SJSA1 (cell line): ENCODE measurements around the gene OSBPL10. TPM values are rescaled to one million over a fixed set of nuclear protein-coding genes. Genes with fewer than 3 reads are reported as not detected.

ENCODE experiments used
- DNase-seq, 2 experiments: peaks; one replicate each; pipeline ENCODE4 v3.0.0-alpha.2; 2015 to 2020; ENCODE audit warnings: low spot score in 2 of 2, low read depth in 1 of 2
- H3K27ac ChIP-seq: fragments of 250-450 bp; sonication (Bioruptor Pico); 2 replicates; pipeline ENCODE4 v1.5.1; 2020; ENCODE audit warnings: mild to moderate bottlenecking, moderate library complexity
- H3K27me3 ChIP-seq: fragments of 250-450 bp; sonication (Bioruptor Pico); replicated peaks from 2 replicates; pipeline ENCODE4 v1.5.1; 2020; ENCODE audit warnings: mild to moderate bottlenecking, moderate library complexity
- H3K36me3 ChIP-seq: fragments of 250-450 bp; sonication (Bioruptor Pico); 2 replicates; pipeline ENCODE4 v1.5.1; 2020; ENCODE audit warnings: mild to moderate bottlenecking
- H3K4me1 ChIP-seq: fragments of 250-450 bp; sonication (Bioruptor Pico); replicated peaks from 2 replicates; pipeline ENCODE4 v1.6.1; 2021; ENCODE audit warnings: mild to moderate bottlenecking
- H3K4me3 ChIP-seq: fragments of 250-450 bp; sonication (Bioruptor Pico); 2 replicates; pipeline ENCODE4 v1.5.1; 2020; ENCODE audit warnings: mild to moderate bottlenecking
- H3K9me3 ChIP-seq: fragments of 250-450 bp; sonication (Bioruptor Pico); replicated peaks from 2 replicates; pipeline ENCODE4 v1.5.1; 2020; ENCODE audit warnings: mild to moderate bottlenecking
- total RNA-seq: library from RNA; depleted of rRNA; stranded (reverse); fragments of >200 nt; shearing (Covaris generic); gene quantifications from 2 replicates; pipeline ENCODE4 v1.2.3, GENCODE V29; 2014

Gene OSBPL10
- total RNA-seq, 1 experiment from 2014 or later = 6.9 TPM

GRCh38 chr3:31823184-31823583 lies 157.9 kb downstream of the OSBPL10 start:
- Histone ChIP-seq H3K27ac (no peak overlapping the region), H3K4me1 (no peaks in the 10 kb centered on the region), H3K36me3 (no peaks in the 10 kb centered on the region), H3K9me3 (no peaks in the 10 kb centered on the region), H3K27me3 (no peaks in the 10 kb centered on the region), H3K4me3 (no peak overlapping the region)
- no peak for DNase-seq

- Histone ChIP-seq H3K27ac (no peak overlapping the region), H3K27me3 (no peaks in the 10 kb centered on the region), H3K9me3 (no peaks in the 10 kb centered on the region), H3K36me3 (no peaks in the 10 kb centered on the region), H3K4me3 (no peak overlapping the region), H3K4me1 (no peaks in the 10 kb centered on the region)
- DNase-seq = no peak
Observed at GRCh38 chr3:31821118-31821517, 159.9 kb downstream of the OSBPL10 start.

DNA sequence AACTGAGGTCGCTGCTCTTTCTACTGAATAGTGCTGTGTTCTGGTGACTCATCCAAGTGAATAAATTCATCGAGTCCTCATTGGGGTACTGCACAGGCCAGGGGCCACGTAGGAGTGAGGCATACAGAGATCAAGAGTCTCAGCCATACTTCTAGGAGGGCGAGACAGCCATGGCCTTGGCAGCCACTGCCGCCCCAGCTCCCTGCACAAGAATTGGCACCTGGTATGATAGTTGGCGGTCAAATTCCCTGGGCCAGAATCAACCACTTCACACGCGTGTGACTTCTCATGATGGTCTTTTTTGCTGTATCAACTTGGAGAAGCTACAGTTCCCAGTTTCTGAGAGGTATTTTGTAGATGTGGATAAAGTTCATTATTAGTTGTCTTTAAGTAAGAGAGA lies 161.6 kb downstream of the OSBPL10 start:
- H3K27me3 ChIP-seq = no peaks in the 10 kb centered on the region
- no peak overlapping the region for H3K4me3 ChIP-seq
- no peak overlapping the region for H3K27ac ChIP-seq
- no peak for DNase-seq
- no peaks in the 10 kb centered on the region for H3K9me3 ChIP-seq
- H3K4me1 ChIP-seq = no peaks in the 10 kb centered on the region
- no peaks in the 10 kb centered on the region for H3K36me3 ChIP-seq

DNA sequence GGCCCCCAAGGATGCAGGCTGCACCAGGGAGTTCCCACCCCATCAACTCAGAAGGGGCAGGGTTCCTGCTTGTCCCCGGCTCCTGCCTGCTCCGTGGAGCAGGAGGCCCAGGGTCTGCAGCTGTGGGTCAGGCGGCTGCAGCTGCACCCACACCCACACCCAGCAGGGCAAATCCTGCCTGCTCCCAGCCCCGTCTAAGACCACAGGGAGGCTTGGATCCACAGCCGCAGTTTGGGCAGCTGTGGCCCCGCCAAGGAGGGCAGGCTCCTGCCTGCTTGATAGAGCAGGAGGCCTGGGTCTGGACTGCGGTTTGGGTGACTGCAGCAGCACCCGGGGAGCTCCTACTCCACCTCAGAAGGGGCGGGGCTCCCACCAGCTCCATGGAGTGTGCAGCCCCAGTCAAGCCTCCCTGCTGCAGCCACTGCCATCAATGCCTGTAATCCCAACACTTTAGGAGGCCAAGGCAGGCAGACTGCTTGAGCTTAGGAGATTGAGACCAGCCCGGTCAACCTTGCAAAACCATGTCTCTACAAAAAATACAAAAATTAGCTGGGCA lies 163.6 kb downstream of the OSBPL10 start:
- no peaks in the 10 kb centered on the region for H3K9me3 ChIP-seq

DNA sequence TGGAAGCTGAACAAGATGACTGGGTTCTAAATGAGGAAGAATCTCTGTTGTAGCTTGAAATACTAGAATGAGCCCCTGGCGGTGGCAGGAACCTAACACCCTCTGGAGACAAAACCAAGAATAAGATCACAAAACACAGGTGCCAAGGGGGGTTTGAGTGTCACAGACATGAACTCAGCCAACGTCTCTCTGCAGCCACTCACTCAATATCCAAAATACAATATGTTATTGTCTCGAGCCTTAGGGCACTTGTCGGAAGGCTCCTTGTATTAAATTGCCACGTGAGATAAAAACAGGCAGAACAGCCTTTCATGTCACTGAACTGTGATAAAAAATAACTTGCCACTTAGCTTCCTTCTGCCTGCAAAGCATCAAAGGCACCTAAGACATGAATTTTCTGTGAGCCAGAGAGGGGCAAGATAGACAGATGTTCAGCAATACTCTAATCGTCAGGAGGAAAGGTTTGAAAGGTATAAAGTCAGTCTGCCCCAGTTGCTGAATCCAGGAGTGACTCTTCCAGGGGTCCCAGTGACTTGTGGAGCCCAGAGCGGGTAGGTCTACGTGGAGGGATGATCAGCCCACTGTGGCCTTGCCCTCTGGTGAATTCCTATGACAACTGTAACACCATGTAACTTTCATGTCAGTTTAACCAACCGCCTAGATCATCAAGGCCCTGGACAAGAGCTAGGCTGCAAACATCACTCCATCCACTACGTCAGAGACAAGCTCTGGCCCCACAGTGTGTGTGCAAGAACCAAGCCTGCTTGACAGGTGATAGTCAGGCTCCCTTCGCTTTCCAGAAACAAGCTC lies 165.2 kb downstream of the OSBPL10 start:
- no peak overlapping the region for H3K27ac ChIP-seq
- H3K4me1 ChIP-seq = no peaks in the 10 kb centered on the region
- H3K9me3 ChIP-seq = no peaks in the 10 kb centered on the region
- no peak overlapping the region for H3K4me3 ChIP-seq
- no peaks in the 10 kb centered on the region for H3K36me3 ChIP-seq
- no peak for DNase-seq
- H3K27me3 ChIP-seq = no peaks in the 10 kb centered on the region

More for the DNA sequence above, 163.6 kb downstream of the OSBPL10 start:
- Histone ChIP-seq H3K36me3 (no peaks in the 10 kb centered on the region), H3K4me3 (no peak overlapping the region), H3K4me1 (no peaks in the 10 kb centered on the region), H3K27me3 (no peaks in the 10 kb centered on the region), H3K27ac (no peak overlapping the region)
- no peak for DNase-seq

DNA sequence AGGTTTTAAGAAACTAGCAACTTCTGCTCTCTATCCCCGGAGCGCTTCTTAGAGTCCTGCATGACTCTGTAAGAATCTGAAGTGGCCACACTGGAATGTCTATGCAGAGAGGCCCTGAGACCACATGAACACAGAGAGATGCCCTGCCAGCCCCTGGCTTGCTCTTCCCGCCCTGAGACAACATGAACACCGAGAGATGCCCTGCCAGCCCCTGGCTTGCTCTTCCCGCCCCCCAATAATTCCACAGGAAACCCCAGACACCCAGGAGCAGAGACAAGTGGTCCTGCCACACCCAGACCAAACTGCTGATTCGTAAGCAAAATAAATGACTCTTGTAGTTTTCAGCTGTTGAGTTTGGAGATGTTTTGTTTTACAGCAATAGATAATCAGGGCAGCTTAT lies 166.1 kb downstream of the OSBPL10 start:
- H3K4me3 ChIP-seq = no peak overlapping the region
- no peak for DNase-seq
- no peak overlapping the region for H3K27ac ChIP-seq
- H3K36me3 ChIP-seq = no peaks in the 10 kb centered on the region
- no peaks in the 10 kb centered on the region for H3K4me1 ChIP-seq
- no peaks in the 10 kb centered on the region for H3K9me3 ChIP-seq
- no peaks in the 10 kb centered on the region for H3K27me3 ChIP-seq

GRCh38 chr3:31813686-31814085 lies 167.4 kb downstream of the OSBPL10 start:
- no peaks in the 10 kb centered on the region for H3K27me3 ChIP-seq
- H3K36me3 ChIP-seq = no peaks in the 10 kb centered on the region
- H3K4me1 ChIP-seq = no peaks in the 10 kb centered on the region
- H3K27ac ChIP-seq = no peak overlapping the region
- no peaks in the 10 kb centered on the region for H3K9me3 ChIP-seq
- H3K4me3 ChIP-seq = no peak overlapping the region
- DNase-seq = no peak

DNA sequence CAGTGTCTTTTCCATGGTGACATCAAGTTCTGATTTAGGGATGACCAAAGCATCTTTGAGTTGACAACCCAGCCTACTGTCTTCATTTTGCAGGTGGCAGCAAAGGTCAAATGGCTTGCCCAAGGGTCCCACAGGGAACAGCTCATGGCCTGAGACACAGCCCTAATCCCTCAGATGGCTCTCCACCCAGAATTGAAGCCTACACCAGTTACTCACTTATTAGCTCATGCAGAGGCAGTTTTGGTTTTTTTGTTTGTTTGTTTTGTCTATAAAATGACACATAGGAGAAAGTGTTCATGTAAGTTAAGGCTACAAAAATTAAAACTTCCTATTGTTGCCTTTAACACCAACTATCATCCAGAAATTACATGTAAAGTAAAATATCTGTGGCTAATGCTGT lies 167.9 kb downstream of the OSBPL10 start:
- Histone ChIP-seq H3K27ac (no peak overlapping the region), H3K4me3 (no peak overlapping the region), H3K36me3 (no peaks in the 10 kb centered on the region), H3K4me1 (no peaks in the 10 kb centered on the region), H3K9me3 (no peaks in the 10 kb centered on the region), H3K27me3 (no peaks in the 10 kb centered on the region)
- no peak for DNase-seq

- DNase-seq = no peak
- Histone ChIP-seq H3K4me3 (no peak overlapping the region), H3K36me3 (no peaks in the 10 kb centered on the region), H3K4me1 (no peaks in the 10 kb centered on the region), H3K9me3 (no peaks in the 10 kb centered on the region), H3K27me3 (no peaks in the 10 kb centered on the region), H3K27ac (no peak overlapping the region)
Observed at GRCh38 chr3:31810991-31811433, 170.1 kb downstream of the OSBPL10 start.

GRCh38 chr3:31808143-31808720 lies 172.8 kb downstream of the OSBPL10 start:
- H3K9me3 ChIP-seq = no peaks in the 10 kb centered on the region
- no peak overlapping the region for H3K27ac ChIP-seq
- no peak for DNase-seq
- H3K4me1 ChIP-seq = no peaks in the 10 kb centered on the region
- no peaks in the 10 kb centered on the region for H3K27me3 ChIP-seq
- no peaks in the 10 kb centered on the region for H3K36me3 ChIP-seq
- no peak overlapping the region for H3K4me3 ChIP-seq

GRCh38 chr3:31804251-31805051 lies 176.6 kb downstream of the OSBPL10 start:
- Histone ChIP-seq H3K4me1 (no peaks in the 10 kb centered on the region), H3K9me3 (no peaks in the 10 kb centered on the region), H3K4me3 (no peak overlapping the region), H3K36me3 (no peaks in the 10 kb centered on the region), H3K27ac (no peak overlapping the region), H3K27me3 (no peaks in the 10 kb centered on the region)
- DNase-seq = no peak

GRCh38 chr3:31802981-31803740 lies 177.9 kb downstream of the OSBPL10 start:
- no peak overlapping the region for H3K4me3 ChIP-seq
- H3K9me3 ChIP-seq = no peaks in the 10 kb centered on the region
- no peaks in the 10 kb centered on the region for H3K36me3 ChIP-seq
- DNase-seq = no peak
- no peaks in the 10 kb centered on the region for H3K27me3 ChIP-seq
- H3K27ac ChIP-seq = no peak overlapping the region
- H3K4me1 ChIP-seq = no peaks in the 10 kb centered on the region

- Histone ChIP-seq H3K36me3 (no peaks in the 10 kb centered on the region), H3K27me3 (no peaks in the 10 kb centered on the region), H3K9me3 (no peaks in the 10 kb centered on the region), H3K4me1 (no peaks in the 10 kb centered on the region), H3K27ac (no peak overlapping the region), H3K4me3 (no peak overlapping the region)
- DNase-seq = no peak
Observed at GRCh38 chr3:31800436-31800835, 180.6 kb downstream of the OSBPL10 start.
